GM18517 (cell line): ENCODE data around the gene STK35.
"Not testable (repeated sequence)": the region's sequence is repeated elsewhere in the genome, so short reads cannot be mapped to it uniquely, and the experiment has no call there.

Source experiments
- ATAC-seq: cut with Tn5 transposase; IDR thresholded peaks from one replicate; pipeline ENCODE4 v1.9.1; 2021; ENCODE audit warnings: mild to moderate bottlenecking, moderate library complexity; ENCODE audit not compliant: unreplicated experiment

Gene STK35

DNA sequence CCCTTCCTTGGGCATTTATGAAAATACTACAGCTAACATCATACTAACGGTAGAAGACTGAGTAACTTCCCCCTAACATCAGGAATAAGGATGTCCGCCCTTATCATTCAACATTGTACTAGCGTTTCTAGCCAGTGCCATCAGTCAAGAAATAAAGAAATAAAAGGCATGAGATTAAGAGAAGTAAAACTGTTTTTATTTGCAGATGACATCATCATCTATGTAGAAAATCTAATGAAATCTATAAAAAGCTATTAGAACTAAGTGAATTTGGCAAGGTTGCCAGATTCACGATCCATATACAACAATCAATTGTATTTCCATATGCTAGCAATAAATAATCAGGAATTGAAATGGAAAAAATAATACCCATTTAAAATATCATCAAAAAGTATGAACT lies 54.6 kb downstream of the STK35 start:
- ATAC-seq: no peak

GRCh38 chr20:2156666-2157624 lies 55.3 kb downstream of the STK35 start:
- ATAC-seq: no peak

- no peak for ATAC-seq
These were observed 60.6 kb downstream of the STK35 start for GRCh38 chr20:2162125-2162822.

DNA sequence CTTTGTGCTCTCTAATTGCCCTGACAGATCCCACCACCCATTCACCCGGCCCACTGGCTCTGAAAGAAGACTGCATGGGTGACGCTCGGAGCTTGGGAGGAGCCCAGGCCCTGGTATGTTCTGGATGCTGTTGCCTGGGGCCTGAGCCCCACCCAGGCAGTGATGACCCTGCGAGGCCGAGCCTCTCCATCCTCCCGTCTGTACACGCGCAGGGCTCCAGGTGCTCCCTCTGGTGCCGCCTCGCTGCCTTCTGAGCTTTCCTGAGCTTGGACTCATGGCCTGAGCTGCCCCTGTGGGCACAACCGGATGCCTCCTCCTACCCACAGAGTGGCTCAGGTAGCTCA lies 61.2 kb downstream of the STK35 start:
- ATAC-seq: no peak

DNA sequence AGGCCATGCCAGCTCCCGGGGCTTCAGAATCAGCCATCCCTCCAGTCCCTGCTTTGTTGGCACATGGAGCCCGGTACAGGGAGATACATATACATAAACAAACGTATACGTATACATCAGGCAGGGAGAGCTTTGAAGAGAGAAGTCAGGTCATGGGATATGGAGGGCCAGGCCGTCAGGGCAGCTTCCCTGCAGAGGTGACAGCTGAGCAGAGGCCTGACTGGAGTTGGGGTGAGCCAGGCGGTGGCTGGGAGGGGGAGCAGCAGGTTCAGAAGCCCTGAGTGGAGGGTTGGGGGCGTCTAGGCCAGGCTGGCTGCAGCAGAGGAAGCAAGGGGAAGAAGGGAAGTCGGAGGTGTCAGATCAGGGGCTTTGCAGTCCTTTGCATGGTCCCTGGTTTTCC lies 61.7 kb downstream of the STK35 start:
- no peak for ATAC-seq

- no peak for ATAC-seq
These were observed 62.1 kb downstream of the STK35 start for GRCh38 chr20:2163757-2164156.

GRCh38 chr20:2164421-2164820 lies 62.8 kb downstream of the STK35 start:
- ATAC-seq: no peak

DNA sequence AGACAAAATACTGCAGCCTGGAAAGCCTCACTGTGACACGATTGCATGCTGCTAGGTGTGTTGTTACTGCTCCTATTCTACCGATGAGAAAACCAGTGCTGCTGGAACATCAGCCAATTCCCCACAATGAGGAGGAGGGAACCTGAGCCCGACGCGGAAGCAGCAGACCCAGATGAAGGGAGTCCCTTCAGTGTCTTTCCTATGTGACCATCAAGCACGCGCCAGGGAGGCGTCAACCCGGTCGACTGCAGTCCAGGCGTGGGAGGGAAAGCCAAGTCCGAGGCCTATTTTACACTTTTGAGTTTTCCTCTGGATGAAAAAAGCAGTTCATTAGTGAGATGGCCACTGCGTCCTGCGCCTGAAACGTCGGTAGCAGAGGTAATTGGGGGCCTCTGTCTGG lies 63.3 kb downstream of the STK35 start:
- ATAC-seq: no peak

DNA sequence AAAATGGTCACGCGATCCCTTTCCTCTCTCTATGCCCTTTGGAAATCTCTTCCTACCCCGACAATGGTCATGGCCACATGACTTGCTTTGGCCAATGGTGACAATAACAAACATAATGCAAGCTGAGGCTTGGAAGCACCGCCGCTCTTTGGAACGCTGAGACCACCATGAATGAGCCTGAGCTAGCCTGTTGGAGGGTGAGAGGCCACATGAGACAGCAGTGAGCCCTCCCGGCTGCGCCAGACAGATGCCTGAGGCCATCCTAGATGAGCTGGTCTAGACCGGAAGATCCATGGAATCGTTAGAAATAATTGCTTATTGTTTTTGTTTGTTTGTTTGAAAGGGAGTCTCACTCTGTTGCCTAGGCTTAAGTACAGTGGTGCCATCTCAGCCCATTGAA lies 64.2 kb downstream of the STK35 start:
- no peak for ATAC-seq

- no peak for ATAC-seq
These were observed 65.5 kb downstream of the STK35 start for GRCh38 chr20:2167112-2167511.

DNA sequence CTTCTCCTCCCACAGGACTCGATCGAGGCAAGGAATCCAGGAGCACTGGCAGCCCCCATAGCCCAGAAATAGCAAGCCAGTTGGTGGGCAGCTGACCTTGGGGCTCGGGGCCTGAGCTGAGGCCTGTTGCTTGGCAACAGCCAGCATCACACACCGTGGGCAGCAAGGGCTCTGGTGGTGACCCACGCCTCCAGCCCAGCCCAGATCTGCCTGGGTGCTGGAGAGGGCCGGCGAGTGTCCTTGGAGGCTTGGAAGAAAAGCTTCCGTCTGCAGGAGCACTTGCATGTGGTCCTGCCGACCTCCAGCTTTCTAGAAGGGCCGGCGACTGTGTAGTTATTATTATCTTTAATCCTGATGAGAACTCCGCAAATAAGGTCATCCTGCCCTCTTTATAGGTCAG lies 67.3 kb downstream of the STK35 start:
- ATAC-seq: no peak

- ATAC-seq: no peak
These were observed 67.9 kb downstream of the STK35 start for GRCh38 chr20:2169456-2170088.

- no peak for ATAC-seq
These were observed 68.8 kb downstream of the STK35 start for GRCh38 chr20:2170404-2170803.

GRCh38 chr20:2171266-2171790 lies 69.7 kb downstream of the STK35 start:
- no peak for ATAC-seq

DNA sequence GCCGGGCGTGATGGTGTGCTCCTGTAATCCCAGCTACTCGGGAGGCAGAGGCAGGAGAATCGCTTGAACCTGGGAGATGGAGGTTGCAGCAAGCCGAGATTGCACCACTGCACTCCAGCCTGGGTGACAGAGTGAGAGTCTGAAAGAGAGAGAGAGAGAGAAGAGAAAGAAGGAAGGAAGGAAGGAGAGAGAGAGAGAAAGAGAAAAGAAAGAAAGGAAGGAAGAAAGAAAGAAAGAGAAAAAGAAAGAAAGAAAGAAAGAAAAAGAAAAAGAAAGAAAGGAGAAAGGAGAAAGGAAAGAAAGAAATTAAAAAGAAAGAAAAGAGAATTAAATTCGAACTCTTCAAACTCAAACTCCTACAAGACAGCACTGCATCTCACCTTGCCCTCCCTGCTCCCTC lies 70.2 kb downstream of the STK35 start:
- not testable (repeated sequence) for ATAC-seq

GRCh38 chr20:2172305-2173175 lies 70.9 kb downstream of the STK35 start:
- ATAC-seq: no peak

DNA sequence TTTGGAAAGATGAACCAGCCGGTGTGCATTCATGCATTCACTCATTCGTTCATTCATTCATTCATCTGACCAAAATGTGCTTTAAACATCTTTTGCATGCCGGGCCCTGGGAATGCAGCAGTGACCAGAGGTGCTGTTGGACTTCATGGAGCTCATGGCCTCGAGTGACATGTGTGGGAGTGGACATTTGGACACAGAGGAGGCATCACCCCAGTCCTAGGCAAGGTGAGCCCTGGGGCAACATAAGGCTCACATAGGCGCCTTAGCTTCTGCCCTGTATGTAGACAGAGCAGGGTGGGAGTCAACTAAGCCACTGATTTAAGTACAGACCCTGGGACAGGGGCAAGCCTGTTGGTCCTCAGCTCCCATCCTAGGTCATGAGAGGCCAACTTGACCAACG lies 71.6 kb downstream of the STK35 start:
- ATAC-seq: no peak

DNA sequence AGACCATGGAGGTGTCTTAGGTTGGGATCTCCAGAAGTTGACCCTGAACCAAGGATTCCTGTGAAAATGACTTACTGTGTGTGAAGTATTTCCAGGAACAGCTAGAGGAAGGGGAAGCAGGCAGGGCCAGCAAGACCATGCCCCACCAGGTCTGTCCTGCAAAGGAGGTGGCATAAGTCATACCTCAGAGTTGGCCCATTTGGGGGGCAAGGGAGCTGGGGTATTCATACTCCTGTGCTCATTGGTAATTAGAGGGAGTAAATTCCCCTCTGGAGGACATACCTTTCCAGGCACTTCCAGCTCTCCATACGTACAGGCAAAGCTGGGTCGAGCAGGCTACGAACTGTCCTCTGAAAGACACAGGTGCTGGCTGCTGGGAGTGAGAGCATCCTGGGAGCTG lies 72.4 kb downstream of the STK35 start:
- ATAC-seq: no peak

GRCh38 chr20:2176946-2177345 lies 75.3 kb downstream of the STK35 start:
- ATAC-seq: no peak

DNA sequence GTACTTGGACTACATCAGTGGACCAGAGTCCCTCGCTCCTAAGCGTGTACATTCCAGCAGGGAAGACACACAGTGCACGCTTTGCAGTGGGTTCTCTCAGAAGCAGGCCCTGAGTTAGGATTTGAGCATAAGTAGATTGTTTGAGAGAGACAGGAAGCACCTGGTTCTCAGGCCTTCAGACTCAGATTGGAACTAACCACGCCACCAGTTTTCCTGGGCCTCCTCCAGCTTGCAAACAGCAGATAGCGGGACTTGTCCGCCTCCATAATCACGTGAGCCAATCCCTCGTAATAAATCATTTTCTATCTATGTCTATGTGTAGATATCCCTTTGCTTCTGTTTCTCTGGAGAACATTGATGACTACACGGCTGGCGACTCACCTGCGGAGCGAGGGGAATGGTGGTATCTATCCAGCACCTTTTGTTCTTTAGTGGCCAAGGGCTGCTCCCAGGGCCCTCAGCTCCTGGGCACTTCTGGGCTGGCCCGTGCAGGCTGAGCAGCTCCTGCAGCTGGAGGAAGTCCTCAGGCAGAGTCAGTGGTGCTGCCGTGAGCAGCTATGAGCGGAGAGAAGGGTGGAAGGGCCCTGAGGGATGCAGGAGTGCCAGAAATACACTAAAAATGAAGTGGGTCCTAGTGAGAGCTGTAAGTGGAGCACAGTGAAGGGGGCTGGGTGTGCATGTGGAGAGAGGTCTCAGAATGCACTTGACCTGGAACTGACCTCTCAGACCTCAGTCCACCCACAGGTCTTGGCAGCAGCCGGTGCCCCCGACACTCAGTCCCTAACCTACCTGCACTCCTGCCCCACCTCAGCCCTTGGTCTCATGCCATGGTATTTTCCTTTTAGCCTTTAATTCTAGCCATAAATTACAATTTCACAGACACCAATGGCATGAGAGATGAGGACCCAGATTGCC lies 76.9 kb downstream of the STK35 start:
- no peak for ATAC-seq
